CD4-positive, alpha-beta memory T cell (primary cell): ENCODE results near the gene ESF1. TPM values are rescaled to one million over a fixed set of nuclear protein-coding genes. Genes with fewer than 3 reads are reported as not detected.
"Not testable (repeated sequence)": the region's sequence is repeated elsewhere in the genome, so short reads cannot be mapped to it uniquely, and the experiment has no call there.

Experiments
- CTCF ChIA-PET: fragments of 350-600 bp; sonication (Branson Sonifier 250); formaldehyde crosslinking; loops from one replicate; lab custom pipeline; 2021; ENCODE audit warnings: inconsistent platforms; ENCODE audit not compliant: partially characterized antibody; lab: Charles Lee
- POLR2A ChIA-PET: fragments of 350-600 bp; sonication (Branson Sonifier 250); formaldehyde crosslinking; loops from one replicate; lab custom pipeline; 2021; ENCODE audit not compliant: partially characterized antibody; lab: Charles Lee
- DNase-seq, 5 donors: peaks; one replicate each; pipeline versions ENCODE4 v3.0.0 to v3.0.0-alpha.2; 2020 to 2022; ENCODE audit warnings: mixed read lengths in 1 of 5
- H3K27ac ChIP-seq: one replicate; pipeline ENCODE4 v1.7.0; 2013; ENCODE audit warnings: low read depth, low read length
- H3K27me3 ChIP-seq: 2 replicates; pipeline ENCODE4 v1.7.0; 2013; ENCODE audit warnings: mild to moderate bottlenecking, low read length, moderate library complexity; ENCODE audit not compliant: insufficient read depth
- H3K36me3 ChIP-seq: 2 replicates; pipeline ENCODE4 v1.7.0; 2013; ENCODE audit warnings: mild to moderate bottlenecking, low read length, moderate library complexity; ENCODE audit not compliant: insufficient read depth
- H3K4me1 ChIP-seq: 2 replicates; pipeline ENCODE4 v1.7.0; 2013; ENCODE audit warnings: mild to moderate bottlenecking, low read length, moderate library complexity; ENCODE audit not compliant: insufficient read depth
- H3K4me3 ChIP-seq, 2 donors: one replicate each; pipeline ENCODE4 v1.7.0; 2013; ENCODE audit warnings: low read length in 2 of 2, mild to moderate bottlenecking in 1 of 2
- H3K9me3 ChIP-seq, 2 donors: one replicate each; pipeline ENCODE4 v1.7.0; 2013; ENCODE audit warnings: low read length in 2 of 2, control low read depth in 1 of 2; ENCODE audit not compliant: control insufficient read depth in 1 of 2
- H3K27ac Mint-ChIP-seq, 7 donors: one replicate each; pipeline ENCODE4 v1.8.0; 2020 to 2021; ENCODE audit warnings: mixed read lengths in 7 of 7, mild to moderate bottlenecking in 6 of 7, inconsistent platforms in 3 of 7, moderate library complexity in 3 of 7
- H3K27me3 Mint-ChIP-seq, 2 donors: one replicate each; pipeline ENCODE4 v1.8.0; 2020 to 2021; ENCODE audit warnings: mixed read lengths in 2 of 2
- H3K36me3 Mint-ChIP-seq, 2 donors: one replicate each; pipeline ENCODE4 v1.8.0; 2020 to 2021; ENCODE audit warnings: mixed read lengths in 2 of 2, inconsistent platforms in 1 of 2, mild to moderate bottlenecking in 1 of 2
- H3K4me1 Mint-ChIP-seq, 4 donors: one replicate each; pipeline ENCODE4 v1.8.0; 2020 to 2021; ENCODE audit warnings: mixed read lengths in 4 of 4, mild to moderate bottlenecking in 1 of 4
- H3K4me3 Mint-ChIP-seq, 8 donors: one replicate each; pipeline ENCODE4 v1.8.0; 2020 to 2021; ENCODE audit warnings: mixed read lengths in 8 of 8, mild to moderate bottlenecking in 7 of 8, moderate library complexity in 6 of 8, inconsistent platforms in 3 of 8
- H3K9me3 Mint-ChIP-seq, 8 donors: one replicate each; pipeline ENCODE4 v1.8.0; 2020 to 2021; ENCODE audit warnings: mixed read lengths in 8 of 8, mild to moderate bottlenecking in 5 of 8, inconsistent platforms in 3 of 8, moderate library complexity in 1 of 8
- intact Hi-C: fragments of 100-400 bp; cut with micrococcal nuclease; formaldehyde crosslinking; loops from one replicate; pipeline ENCODE4 v1.15.1; 2023
- polyA plus RNA-seq, 2 donors: library from polyadenylated mRNA; unstranded; fragments of 300-500 nt; fragmentation: Illumina TruSeq; gene quantifications; one replicate each; pipeline ENCODE4 v1.2.3, GENCODE V29; 2021
- total RNA-seq, 2 experiments: library from RNA; stranded (reverse); gene quantifications; one replicate each; pipeline ENCODE4 v1.2.3, GENCODE V29; 2021

The ESF1 gene
- total and polyA plus RNA-seq, 4 experiments from 2014 or later = 8.9 to 13.8 (median 11.5) TPM

DNA sequence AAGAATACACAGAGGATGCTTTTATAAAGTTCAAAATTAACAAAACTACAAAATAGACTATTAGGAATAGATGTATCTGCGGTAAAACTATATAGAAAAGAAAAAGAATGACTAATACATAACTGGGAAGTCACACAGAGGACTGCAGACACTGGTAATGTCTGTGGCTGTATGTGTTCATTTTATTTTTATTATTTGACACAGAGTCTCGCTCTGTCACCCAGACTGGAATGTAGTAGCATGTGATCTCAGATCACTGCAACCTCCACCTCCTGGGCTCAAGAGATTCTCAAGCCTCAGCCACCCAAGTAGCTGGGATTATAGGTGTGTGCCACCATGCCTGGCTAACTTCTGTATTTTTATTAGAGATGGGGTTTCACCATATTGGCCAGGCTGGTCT is 38.9 kb downstream of the ESF1 start:
- intact Hi-C loops = no loop called here

DNA sequence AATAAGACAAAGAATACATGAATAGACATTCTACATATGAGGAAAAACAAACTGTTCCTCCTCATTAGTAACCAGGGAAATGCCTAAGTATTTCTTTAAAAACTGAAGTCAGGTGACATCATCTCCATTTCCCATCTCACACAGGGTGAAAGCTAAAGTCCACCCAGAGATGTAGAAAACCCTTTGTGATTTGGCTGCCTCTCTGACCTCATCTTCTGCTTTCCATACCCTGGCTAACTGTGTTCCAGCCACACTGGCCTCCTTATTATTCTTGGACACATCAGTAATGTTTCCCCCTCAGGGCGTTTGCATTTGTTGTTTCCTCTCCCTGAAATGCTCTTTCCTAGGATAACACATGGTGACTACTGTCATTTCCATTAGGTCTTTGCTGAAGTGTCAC is 40.4 kb downstream of the ESF1 start:
- Mint-ChIP-seq H3K4me1 (peaks cover 0 to 8% (median 3%) of the 10 kb centered on the region in 4 donors), H3K4me3 (no peak overlapping the region), H3K36me3 (peaks cover 31 to 52% of the 10 kb centered on the region in 2 donors), H3K9me3 (peaks cover 0 to 11% (median 8%) of the 10 kb centered on the region in 8 donors), H3K27me3 (no peaks in the 10 kb centered on the region), H3K27ac (peak overlapping the region in 1 of 7 donors; percentile 19)
- no peaks in the 10 kb centered on the region for H3K27me3 ChIP-seq
- ChIA-PET POLR2A (no interaction called here), CTCF (no interaction called here)
- intact Hi-C loops = no loop called here
- no peaks in the 10 kb centered on the region for H3K36me3 ChIP-seq
- no peak for DNase-seq
- H3K4me3 ChIP-seq = no peak overlapping the region
- H3K9me3 ChIP-seq = no peaks in the 10 kb centered on the region
- no peaks in the 10 kb centered on the region for H3K4me1 ChIP-seq
- H3K27ac ChIP-seq = no peak overlapping the region

More for the DNA sequence above, 38.9 kb downstream of the ESF1 start:
- no peak for DNase-seq
- Histone ChIP-seq H3K4me3 (no peak overlapping the region), H3K36me3 (no peaks in the 10 kb centered on the region), H3K27ac (no peak overlapping the region), H3K4me1 (no peaks in the 10 kb centered on the region), H3K27me3 (no peaks in the 10 kb centered on the region), H3K9me3 (no peaks in the 10 kb centered on the region)
- Mint-ChIP-seq H3K27ac (no peak overlapping the region), H3K4me3 (no peak overlapping the region), H3K36me3 (peaks cover 26 to 46% of the 10 kb centered on the region in 2 donors), H3K4me1 (peaks cover 0 to 7% (median 3%) of the 10 kb centered on the region in 4 donors), H3K27me3 (no peaks in the 10 kb centered on the region), H3K9me3 (peaks cover 0 to 7% (median 5%) of the 10 kb centered on the region in 8 donors)
- ChIA-PET CTCF (interaction anchor here (1.1 kb wide), 1 partner anchor 11 kb away, joined by 3 read pairs; no protein-coding TSS in a partner anchor), POLR2A (no interaction called here)

DNA sequence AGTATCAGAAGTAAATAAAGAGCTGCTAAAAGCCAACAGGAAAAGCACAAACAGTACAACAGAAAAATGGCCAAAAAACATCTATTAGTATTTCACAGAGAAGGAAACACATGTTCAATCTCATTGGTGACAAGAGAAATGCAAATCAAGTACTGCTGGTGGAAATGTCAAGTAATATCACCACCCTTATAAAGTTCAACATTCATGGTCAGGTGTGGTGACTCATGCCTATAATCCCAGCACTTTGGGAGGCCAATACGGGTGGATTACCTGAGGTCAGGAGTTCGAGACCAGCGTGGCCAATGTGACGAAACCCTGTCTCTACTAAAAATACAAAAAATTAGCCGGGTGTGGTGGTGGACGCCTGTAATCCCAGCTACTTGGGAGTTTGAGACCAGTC is 42.8 kb downstream of the ESF1 start:
- POLR2A ChIA-PET = no interaction called here
- no peaks in the 10 kb centered on the region for H3K27me3 Mint-ChIP-seq
- no peaks in the 10 kb centered on the region for H3K9me3 ChIP-seq
- H3K27ac ChIP-seq = no peak overlapping the region
- H3K36me3 ChIP-seq = no peaks in the 10 kb centered on the region
- H3K4me3 ChIP-seq = no peak overlapping the region
- H3K36me3 Mint-ChIP-seq = peaks cover 39 to 62% of the 10 kb centered on the region in 2 donors
- no peak overlapping the region for H3K4me3 Mint-ChIP-seq
- peaks cover 0 to 8% (median 3%) of the 10 kb centered on the region in 4 donors for H3K4me1 Mint-ChIP-seq
- CTCF ChIA-PET = no interaction called here
- DNase-seq = no peak
- no peaks in the 10 kb centered on the region for H3K27me3 ChIP-seq
- no peaks in the 10 kb centered on the region for H3K4me1 ChIP-seq
- no peak overlapping the region for H3K27ac Mint-ChIP-seq
- H3K9me3 Mint-ChIP-seq = peaks cover 0 to 11% (median 8%) of the 10 kb centered on the region in 8 donors
- intact Hi-C loops = no loop called here

DNA sequence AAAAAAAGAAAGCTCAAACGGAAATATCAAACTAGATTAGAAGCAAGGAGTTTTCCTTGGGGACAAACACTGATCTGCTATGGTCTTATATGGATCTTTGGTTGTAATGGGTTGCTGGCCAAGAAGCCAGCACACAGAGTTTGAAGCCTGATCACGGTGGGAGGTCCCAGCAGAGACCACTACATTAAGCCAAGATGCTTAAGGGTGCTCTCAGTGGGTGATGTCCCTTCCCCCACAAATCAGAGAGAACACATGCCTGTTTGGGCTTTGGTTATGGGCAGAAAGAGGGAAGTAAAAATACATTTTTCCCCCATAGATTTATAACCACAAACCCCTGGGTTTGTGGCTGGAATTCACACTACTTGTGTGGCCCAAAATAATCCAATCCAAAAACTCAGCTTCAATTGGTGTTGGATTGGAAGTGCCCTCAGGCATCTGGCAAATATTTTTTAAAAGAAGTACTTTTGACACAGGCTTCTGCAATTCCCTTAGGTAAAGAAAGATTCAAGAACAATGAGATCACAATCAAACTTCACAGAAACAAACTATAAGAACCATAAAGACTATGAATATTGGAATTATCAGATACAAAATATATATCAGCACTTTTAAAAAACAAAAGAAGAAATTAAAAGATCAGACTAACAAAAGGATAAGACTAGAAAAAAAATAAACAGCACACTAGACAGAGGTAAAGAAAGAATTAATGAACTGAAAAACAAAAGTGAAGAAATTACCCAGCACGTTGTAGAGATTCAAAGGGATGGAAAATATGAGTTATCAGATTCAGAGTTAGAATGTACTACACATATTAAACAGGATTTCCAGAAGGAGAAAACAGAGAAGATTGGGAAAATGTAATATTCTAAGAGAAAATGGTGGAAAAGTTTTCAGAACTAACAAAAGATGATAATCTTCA is 44.7 kb downstream of the ESF1 start:
- Mint-ChIP-seq H3K27ac (peak overlapping the region in 1 of 7 donors; percentile 16), H3K4me3 (no peak overlapping the region), H3K36me3 (peaks cover 44 to 68% of the 10 kb centered on the region in 2 donors), H3K9me3 (peaks cover 0 to 11% (median 8%) of the 10 kb centered on the region in 8 donors), H3K4me1 (peaks cover 0 to 8% (median 3%) of the 10 kb centered on the region in 4 donors), H3K27me3 (no peaks in the 10 kb centered on the region)
- H3K4me3 ChIP-seq = no peak overlapping the region
- no peaks in the 10 kb centered on the region for H3K9me3 ChIP-seq
- POLR2A ChIA-PET = no interaction called here
- intact Hi-C loops = no loop called here
- no peak for DNase-seq
- H3K4me1 ChIP-seq = no peaks in the 10 kb centered on the region
- H3K27me3 ChIP-seq = no peaks in the 10 kb centered on the region
- CTCF ChIA-PET = no interaction called here
- no peaks in the 10 kb centered on the region for H3K36me3 ChIP-seq
- H3K27ac ChIP-seq = no peak overlapping the region

DNA sequence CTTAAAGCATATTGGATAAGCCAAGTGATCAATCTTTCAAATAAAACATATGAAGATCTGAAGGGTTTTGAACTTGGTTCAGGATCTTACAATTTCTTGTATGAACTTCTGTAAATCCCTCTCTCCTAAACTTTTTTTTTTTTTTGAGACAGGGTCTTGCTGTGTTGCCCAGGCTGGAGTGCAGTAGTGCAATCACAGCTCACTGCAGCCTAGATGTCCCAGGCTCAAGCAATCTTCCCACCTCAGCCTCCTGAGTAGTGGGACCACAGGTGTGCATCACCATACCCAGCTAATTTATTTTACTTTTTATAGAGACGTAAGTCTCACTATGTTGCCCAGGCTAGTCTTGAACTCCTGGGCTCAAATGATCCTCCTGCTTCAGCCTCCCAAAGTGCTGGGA is 46.5 kb downstream of the ESF1 start:
- H3K9me3 ChIP-seq, H3K27me3 ChIP-seq, H3K4me1 ChIP-seq, DNase-seq, intact Hi-C loops, CTCF ChIA-PET, H3K4me3 Mint-ChIP-seq, H3K27me3 Mint-ChIP-seq, POLR2A ChIA-PET, H3K27ac ChIP-seq, H3K4me1 Mint-ChIP-seq, H3K4me3 ChIP-seq, H3K27ac Mint-ChIP-seq, H3K36me3 ChIP-seq: not testable (repeated sequence)
- Mint-ChIP-seq H3K36me3 (peaks cover 53 to 65% of the 10 kb centered on the region in 2 donors), H3K9me3 (peaks cover 0 to 11% (median 8%) of the 10 kb centered on the region in 8 donors)

DNA sequence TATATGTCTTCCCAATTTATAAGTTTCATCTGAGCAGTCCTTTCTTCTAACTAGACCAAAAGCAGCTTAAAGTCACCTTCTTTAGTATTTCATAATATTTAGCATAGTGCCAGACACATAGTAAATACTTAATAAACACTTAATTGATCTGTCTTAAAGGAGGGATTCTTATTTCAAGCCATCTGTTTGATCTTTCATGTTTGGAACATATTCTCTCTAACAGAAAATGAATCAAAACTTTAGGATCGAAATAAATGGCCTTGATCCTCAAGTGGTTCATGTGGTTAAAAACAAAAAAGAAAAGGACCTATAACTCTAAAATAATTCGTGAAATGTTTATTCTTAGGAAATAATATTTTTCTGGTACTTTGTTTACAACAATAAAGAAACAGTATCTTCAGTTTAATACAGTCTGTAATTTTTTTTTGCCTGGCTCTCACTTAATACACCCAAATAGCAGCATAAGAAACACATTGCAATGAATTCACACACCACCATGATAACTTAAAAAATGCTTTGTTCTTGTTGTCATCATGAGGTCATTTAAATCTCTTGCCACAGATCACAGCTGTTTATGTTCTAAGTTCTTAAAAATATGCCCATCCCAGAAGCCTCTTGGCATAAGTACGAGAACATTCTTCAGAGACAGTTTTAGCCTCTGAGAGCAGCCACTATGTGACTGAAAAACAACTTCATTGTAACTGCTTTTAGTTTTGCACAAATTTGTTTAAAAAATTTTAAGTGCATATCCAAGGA is 48.1 kb downstream of the ESF1 start:
- Histone ChIP-seq H3K9me3 (no peaks in the 10 kb centered on the region), H3K27me3 (no peaks in the 10 kb centered on the region), H3K27ac (no peak overlapping the region), H3K4me3 (no peak overlapping the region), H3K4me1 (no peaks in the 10 kb centered on the region), H3K36me3 (peaks cover 11% of the 10 kb centered on the region)
- Mint-ChIP-seq H3K4me1 (peaks cover 0 to 4% (median 1%) of the 10 kb centered on the region in 4 donors), H3K27ac (peak overlapping the region in 1 of 7 donors; percentile 2), H3K27me3 (no peaks in the 10 kb centered on the region), H3K9me3 (peaks cover 0 to 11% (median 7%) of the 10 kb centered on the region in 8 donors), H3K36me3 (peaks cover 61 to 65% of the 10 kb centered on the region in 2 donors), H3K4me3 (no peak overlapping the region)
- ChIA-PET CTCF (no interaction called here), POLR2A (no interaction called here)
- intact Hi-C loops = no loop called here
- no peak for DNase-seq

DNA sequence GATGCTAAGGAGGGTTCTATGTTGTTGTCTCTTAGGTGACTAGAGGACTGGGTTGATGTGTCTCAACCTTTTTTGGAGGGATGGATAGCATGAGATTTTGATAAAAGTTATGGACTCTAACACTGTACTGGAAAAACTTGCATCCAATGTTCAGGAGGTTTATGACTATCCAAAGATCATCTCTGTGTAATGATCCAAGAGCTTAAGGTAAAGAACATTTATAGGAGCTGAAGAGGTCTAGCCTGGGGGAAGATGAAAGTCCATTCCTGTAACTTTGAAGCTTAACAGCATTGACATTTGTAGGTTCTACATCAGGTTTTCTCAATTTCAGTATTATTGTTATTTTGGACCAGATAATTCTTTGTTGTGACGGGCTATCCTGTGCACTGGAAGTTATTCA is 48.9 kb downstream of the ESF1 start:
- peaks cover 0 to 4% (median under 1%) of the 10 kb centered on the region in 4 donors for H3K4me1 Mint-ChIP-seq
- peak overlapping the region in 1 of 7 donors; percentile 2 for H3K27ac Mint-ChIP-seq
- H3K4me1 ChIP-seq = no peaks in the 10 kb centered on the region
- H3K4me3 Mint-ChIP-seq = no peak overlapping the region
- no peaks in the 10 kb centered on the region for H3K9me3 ChIP-seq
- ChIA-PET POLR2A (no interaction called here), CTCF (interaction anchor here (0.9 kb wide), 1 partner anchor 10 kb away, joined by 3 read pairs; no protein-coding TSS in a partner anchor)
- peaks cover 59% of the 10 kb centered on the region in 2 donors for H3K36me3 Mint-ChIP-seq
- no peak for DNase-seq
- no peak overlapping the region for H3K27ac ChIP-seq
- intact Hi-C loops = no loop called here
- no peaks in the 10 kb centered on the region for H3K27me3 ChIP-seq
- no peak overlapping the region for H3K4me3 ChIP-seq
- H3K9me3 Mint-ChIP-seq = peaks cover 0 to 6% (median 3%) of the 10 kb centered on the region in 8 donors
- no peaks in the 10 kb centered on the region for H3K27me3 Mint-ChIP-seq
- H3K36me3 ChIP-seq = peaks cover 11% of the 10 kb centered on the region
